Stomach (tissue), 4 donors: Measurements from ENCODE around the gene ZNG1A.
"Not testable (repeated sequence)": the region's sequence is repeated elsewhere in the genome, so short reads cannot be mapped to it uniquely, and the experiment has no call there.

ENCODE experiments used
- CTCF ChIP-seq, 7 experiments: fragments of 450-650 bp in 4 of 7; fragments of 200-600 bp in 3 of 7; sonication (generic) in 3 of 7; IDR thresholded peaks; one replicate each; pipeline ENCODE4 v1.5.1; 2016 to 2019; ENCODE audit warnings: antibody characterized with exemption in 7 of 7, control low read depth in 2 of 7, mild to moderate bottlenecking in 1 of 7
- EP300 ChIP-seq: sonication (generic); formaldehyde crosslinking; IDR thresholded peaks from one replicate; pipeline ENCODE4 v1.6.1; 2017; ENCODE audit warnings: antibody characterized with exemption
- POLR2A ChIP-seq, 4 donors: fragments of 450-650 bp; IDR thresholded peaks; one replicate each; pipeline ENCODE4 v1.6.1; 2016; ENCODE audit warnings: antibody characterized with exemption in 4 of 4, control low read depth in 2 of 4, mild to moderate bottlenecking in 1 of 4, moderate library complexity in 1 of 4

- TF ChIP-seq CTCF (IDR thresholded peaks at IDR 0.05); POLR2A (IDR thresholded peaks at IDR 0.05); EP300: not testable (repeated sequence)
Observed at GRCh38 chr9:105991-106390, 72.9 kb downstream of the ZNG1A start.
